ENCODE data around the gene TNS1.

TNS1 gene

DNA sequence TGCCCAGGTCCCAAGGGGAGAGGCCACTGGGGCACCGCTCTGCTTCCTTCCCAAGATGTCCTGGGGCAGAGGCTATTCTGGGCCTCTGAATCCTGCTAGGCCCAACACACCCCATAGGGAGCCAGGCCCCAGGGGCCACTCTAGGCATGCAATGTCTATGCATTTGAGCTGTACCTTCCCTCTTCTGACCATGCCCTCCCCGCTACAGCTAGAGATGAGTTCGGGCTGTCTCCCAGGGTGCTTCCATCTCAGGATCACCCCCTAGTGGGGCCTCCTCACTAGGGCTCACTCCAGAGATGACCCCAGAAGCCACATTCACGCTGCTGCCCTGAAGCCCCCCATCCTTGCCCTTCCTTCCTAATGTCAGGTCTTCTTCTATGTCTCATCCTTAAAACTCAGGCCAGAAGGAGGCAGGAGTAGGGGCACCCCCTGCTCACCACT is 54.4 kb downstream of the TNS1 start:
- TF ChIP-seq, protein P1, sequence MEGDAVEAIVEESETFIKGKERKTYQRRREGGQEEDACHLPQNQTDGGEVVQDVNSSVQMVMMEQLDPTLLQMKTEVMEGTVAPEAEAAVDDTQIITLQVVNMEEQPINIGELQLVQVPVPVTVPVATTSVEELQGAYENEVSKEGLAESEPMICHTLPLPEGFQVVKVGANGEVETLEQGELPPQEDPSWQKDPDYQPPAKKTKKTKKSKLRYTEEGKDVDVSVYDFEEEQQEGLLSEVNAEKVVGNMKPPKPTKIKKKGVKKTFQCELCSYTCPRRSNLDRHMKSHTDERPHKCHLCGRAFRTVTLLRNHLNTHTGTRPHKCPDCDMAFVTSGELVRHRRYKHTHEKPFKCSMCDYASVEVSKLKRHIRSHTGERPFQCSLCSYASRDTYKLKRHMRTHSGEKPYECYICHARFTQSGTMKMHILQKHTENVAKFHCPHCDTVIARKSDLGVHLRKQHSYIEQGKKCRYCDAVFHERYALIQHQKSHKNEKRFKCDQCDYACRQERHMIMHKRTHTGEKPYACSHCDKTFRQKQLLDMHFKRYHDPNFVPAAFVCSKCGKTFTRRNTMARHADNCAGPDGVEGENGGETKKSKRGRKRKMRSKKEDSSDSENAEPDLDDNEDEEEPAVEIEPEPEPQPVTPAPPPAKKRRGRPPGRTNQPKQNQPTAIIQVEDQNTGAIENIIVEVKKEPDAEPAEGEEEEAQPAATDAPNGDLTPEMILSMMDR (IDR thresholded peaks at IDR 0.05): no peak
- Histone ChIP-seq H3K36me3 (ENCODE audit: control insufficient read depth, insufficient read depth, low read length) (no peaks in the 10 kb centered on the region), H3K9me3 (ENCODE audit: control insufficient read depth, low read length) (no peaks in the 10 kb centered on the region), H3K27ac (no peak overlapping the region), H3K4me2 (ENCODE audit: low read length) (no peak overlapping the region), H3K9ac (no peak overlapping the region), H3K4me1 (peaks cover 85% of the 10 kb centered on the region), H3K79me2 (peaks cover 67% of the 10 kb centered on the region), H3K27me3 (ENCODE audit: control insufficient read depth, insufficient read depth, low read length) (no peaks in the 10 kb centered on the region), H3K4me3 (ENCODE audit: low read depth, low read length) (no peak overlapping the region), H2AFZ (no peak overlapping the region)

DNA sequence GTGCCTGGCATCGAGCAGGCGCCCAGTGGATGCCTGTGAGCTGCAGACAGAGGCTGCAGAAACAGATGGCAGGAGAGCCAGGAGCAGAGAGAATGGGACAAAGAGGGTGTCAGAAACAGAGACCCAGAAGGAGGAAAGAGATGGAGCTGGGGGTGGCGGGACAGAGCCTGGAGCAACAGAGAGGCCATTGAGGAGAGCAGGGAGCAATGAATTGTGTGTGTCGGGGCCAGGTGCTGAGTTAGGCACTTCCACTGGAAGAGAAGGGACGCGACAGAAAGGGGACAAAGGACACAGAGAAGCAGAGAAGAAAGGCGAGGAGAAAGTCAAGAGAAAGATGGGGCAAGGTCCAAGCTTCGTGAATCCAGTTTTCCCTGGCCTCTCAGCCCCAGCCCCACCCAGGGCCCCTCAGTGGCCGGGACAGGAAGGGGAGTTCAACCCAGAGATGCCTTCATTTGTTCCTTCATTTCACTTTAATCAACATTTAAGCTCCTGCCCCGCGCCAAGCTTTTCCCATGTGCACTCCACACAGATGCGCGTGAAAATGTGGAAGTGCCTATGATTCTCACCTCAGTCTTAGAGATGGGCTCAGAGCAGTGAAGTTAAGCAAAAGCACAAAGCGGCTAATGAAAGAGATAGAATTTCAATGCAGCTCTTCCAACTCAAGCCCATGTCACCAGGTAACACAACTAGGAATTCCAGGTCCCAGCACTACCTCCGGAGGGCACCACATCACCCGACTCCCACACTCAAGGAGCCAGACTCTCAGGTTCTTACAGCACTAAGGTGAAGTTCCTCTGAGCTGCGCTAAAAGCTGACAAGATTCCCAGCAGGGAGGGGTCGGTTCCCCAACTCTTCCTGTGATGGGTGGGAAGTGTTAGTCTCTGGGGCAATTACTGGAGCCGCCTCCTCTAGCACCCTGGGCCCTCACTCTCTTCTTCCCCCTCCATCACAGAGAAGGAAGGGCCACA is 55.1 kb downstream of the TNS1 start:
- peaks cover 67% of the 10 kb centered on the region for H3K79me2 ChIP-seq
- no peak overlapping the region for H3K9ac ChIP-seq
- H3K27me3 ChIP-seq (ENCODE audit: control insufficient read depth, insufficient read depth, low read length): no peaks in the 10 kb centered on the region
- H2AFZ ChIP-seq: no peak overlapping the region
- TF ChIP-seq, protein P1 (IDR thresholded peaks at IDR 0.05): peak; percentile 37
- no peaks in the 10 kb centered on the region for H3K36me3 ChIP-seq (ENCODE audit: control insufficient read depth, insufficient read depth, low read length)
- no peak overlapping the region for H3K4me3 ChIP-seq (ENCODE audit: low read depth, low read length)
- H3K4me1 ChIP-seq: peaks cover 86% of the 10 kb centered on the region
- no peak overlapping the region for H3K27ac ChIP-seq
- H3K9me3 ChIP-seq (ENCODE audit: control insufficient read depth, low read length): no peaks in the 10 kb centered on the region
- H3K4me2 ChIP-seq (ENCODE audit: low read length): no peak overlapping the region

DNA sequence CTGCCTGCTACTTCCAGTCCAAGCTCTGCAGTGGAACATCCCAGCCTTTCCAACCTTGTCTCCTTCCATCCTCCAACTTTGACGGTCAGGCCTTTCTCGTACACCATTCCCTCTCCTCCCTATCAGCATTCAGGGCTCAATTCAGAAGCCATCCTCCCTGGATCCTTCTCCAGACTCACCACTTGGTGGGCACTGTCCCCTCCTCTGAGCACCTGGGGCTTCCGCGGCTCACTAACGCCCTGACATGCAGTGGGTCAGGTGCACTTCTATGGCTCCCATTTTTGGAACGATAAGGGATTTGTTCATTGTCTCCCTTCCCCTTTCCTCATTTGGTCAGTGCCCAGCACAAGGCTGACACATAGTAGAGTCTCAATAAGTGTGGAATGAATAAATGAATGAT is 56.7 kb downstream of the TNS1 start:
- no peaks in the 10 kb centered on the region for H3K27me3 ChIP-seq (ENCODE audit: control insufficient read depth, insufficient read depth, low read length)
- peaks cover 86% of the 10 kb centered on the region for H3K4me1 ChIP-seq
- H3K4me2 ChIP-seq (ENCODE audit: low read length): no peak overlapping the region
- H3K27ac ChIP-seq: no peak overlapping the region
- TF ChIP-seq, protein P1 (IDR thresholded peaks at IDR 0.05): no peak
- H3K4me3 ChIP-seq (ENCODE audit: low read depth, low read length): no peak overlapping the region
- peaks cover 65% of the 10 kb centered on the region for H3K79me2 ChIP-seq
- H2AFZ ChIP-seq: no peak overlapping the region
- no peak overlapping the region for H3K9ac ChIP-seq
- no peaks in the 10 kb centered on the region for H3K9me3 ChIP-seq (ENCODE audit: control insufficient read depth, low read length)
- H3K36me3 ChIP-seq (ENCODE audit: control insufficient read depth, insufficient read depth, low read length): no peaks in the 10 kb centered on the region

DNA sequence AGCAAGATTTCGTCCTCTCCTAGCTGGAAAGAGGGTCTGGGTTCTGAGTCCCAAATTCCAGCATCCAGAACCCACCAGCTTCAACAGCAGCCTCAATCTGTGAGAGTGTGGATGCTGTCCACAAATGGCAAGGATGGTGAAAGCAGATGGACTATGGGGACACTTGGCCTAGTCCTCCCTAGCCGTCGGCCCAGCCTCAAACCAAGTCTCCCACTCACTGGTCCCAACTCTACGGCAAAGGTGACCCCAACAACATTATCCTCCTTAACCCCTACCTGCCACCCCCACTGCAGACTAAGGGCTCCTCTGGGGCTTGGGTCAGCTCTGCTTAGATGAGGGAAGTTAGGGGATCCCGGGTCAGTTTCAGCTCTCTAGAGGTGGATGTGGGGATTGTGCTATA is 57.3 kb downstream of the TNS1 start:
- H3K9me3 ChIP-seq (ENCODE audit: control insufficient read depth, low read length): no peaks in the 10 kb centered on the region
- no peaks in the 10 kb centered on the region for H3K27me3 ChIP-seq (ENCODE audit: control insufficient read depth, insufficient read depth, low read length)
- H3K36me3 ChIP-seq (ENCODE audit: control insufficient read depth, insufficient read depth, low read length): no peaks in the 10 kb centered on the region
- H3K79me2 ChIP-seq: peaks cover 65% of the 10 kb centered on the region
- peak overlapping the region; percentile 90 for H3K27ac ChIP-seq
- TF ChIP-seq, protein P1 (IDR thresholded peaks at IDR 0.05): no peak
- no peak overlapping the region for H2AFZ ChIP-seq
- no peak overlapping the region for H3K4me3 ChIP-seq (ENCODE audit: low read depth, low read length)
- no peak overlapping the region for H3K4me2 ChIP-seq (ENCODE audit: low read length)
- H3K4me1 ChIP-seq: peaks cover 87% of the 10 kb centered on the region
- H3K9ac ChIP-seq: no peak overlapping the region
